HL-60 (cell line): Measurements from ENCODE around the gene LRRC8E.
A peak's percentile ranks its signal among the peaks of the same experiment; 100 is the strongest.

Source experiments
- DNase-seq, 2 experiments: peaks; one replicate each; pipeline ENCODE4 v3.0.0-alpha.2; 2010 to 2020; ENCODE audit warnings: low read depth in 1 of 2, low spot score in 1 of 2
- H3K27ac ChIP-seq: fragments of 250-450 bp; sonication (Bioruptor Pico); replicated peaks from 2 replicates; pipeline ENCODE4 v1.5.1; 2020; ENCODE audit warnings: mild to moderate bottlenecking, moderate library complexity
- H3K27me3 ChIP-seq: fragments of 250-450 bp; sonication (Bioruptor Pico); 2 replicates; pipeline ENCODE4 v1.5.1; 2021; ENCODE audit warnings: mild to moderate bottlenecking, moderate library complexity; ENCODE audit not compliant: insufficient read depth, poor library complexity, severe bottlenecking
- H3K4me3 ChIP-seq: replicated peaks from 2 replicates; pipeline ENCODE4 v1.5.1; 2011; ENCODE audit warnings: mild to moderate bottlenecking, control low read depth, low read length; ENCODE audit not compliant: insufficient read depth
- CTCF ChIP-seq: IDR thresholded peaks from one replicate; pipeline ENCODE4 v1.5.1; 2011; ENCODE audit warnings: low read length, control low read depth, inconsistent platforms; ENCODE audit not compliant: insufficient read depth
- GABPA ChIP-seq: IDR thresholded peaks from 2 replicates; pipeline ENCODE4 v1.6.1; 2012; ENCODE audit warnings: low read depth
- POLR2AphosphoS5 ChIP-seq: IDR thresholded peaks from 2 replicates; pipeline ENCODE4 v1.6.1; 2012; ENCODE audit warnings: low read depth
- REST ChIP-seq: IDR thresholded peaks from 2 replicates; pipeline ENCODE4 v1.6.1; 2012; ENCODE audit warnings: low read depth; ENCODE audit not compliant: insufficient replicate concordance
- SPI1 ChIP-seq: IDR thresholded peaks from 2 replicates; pipeline ENCODE4 v1.6.1; 2012; ENCODE audit warnings: low read depth, mild to moderate bottlenecking, borderline replicate concordance

Gene LRRC8E

GRCh38 chr19:7907122-7907521 is 18.8 kb downstream of the LRRC8E start:
- H3K27ac ChIP-seq, result no peak overlapping the region
- TF ChIP-seq REST (no peak), POLR2AphosphoS5 (no peak), CTCF (no peak), SPI1 (no peak), GABPA (no peak)
- H3K27me3 ChIP-seq, result no peaks in the 10 kb centered on the region
- no peak overlapping the region for H3K4me3 ChIP-seq
- no peak for DNase-seq

GRCh38 chr19:7907544-7907943 is 19.2 kb downstream of the LRRC8E start:
- Histone ChIP-seq H3K27ac (no peak overlapping the region), H3K27me3 (no peaks in the 10 kb centered on the region), H3K4me3 (no peak overlapping the region)
- TF ChIP-seq POLR2AphosphoS5, result no peak
- TF ChIP-seq GABPA, result no peak
- no peak for TF ChIP-seq REST
- TF ChIP-seq CTCF, result no peak
- TF ChIP-seq SPI1, result no peak
- DNase-seq, result no peak

- TF ChIP-seq CTCF (no peak), POLR2AphosphoS5 (0 out of 2 replicates have a peak, but pooled peaks have one; percentile 28), REST (no peak), GABPA (no peak), SPI1 (no peak)
- no peak for DNase-seq
- Histone ChIP-seq H3K27ac (no peak overlapping the region), H3K27me3 (no peaks in the 10 kb centered on the region), H3K4me3 (no peak overlapping the region)
Observed at GRCh38 chr19:7908078-7908699, 19.9 kb downstream of the LRRC8E start.
